HL-60 (cell line): ENCODE measurements around the gene SLK.
A peak's percentile ranks its signal among the peaks of the same experiment; 100 is the strongest.

Experiments used
- DNase-seq, 2 experiments: peaks; one replicate each; pipeline ENCODE4 v3.0.0-alpha.2; 2010 to 2020; ENCODE audit warnings: low read depth in 1 of 2, low spot score in 1 of 2
- H3K27ac ChIP-seq: fragments of 250-450 bp; sonication (Bioruptor Pico); replicated peaks from 2 replicates; pipeline ENCODE4 v1.5.1; 2020; ENCODE audit warnings: mild to moderate bottlenecking, moderate library complexity
- H3K27me3 ChIP-seq: fragments of 250-450 bp; sonication (Bioruptor Pico); 2 replicates; pipeline ENCODE4 v1.5.1; 2021; ENCODE audit warnings: mild to moderate bottlenecking, moderate library complexity; ENCODE audit not compliant: insufficient read depth, poor library complexity, severe bottlenecking
- H3K4me3 ChIP-seq: replicated peaks from 2 replicates; pipeline ENCODE4 v1.5.1; 2011; ENCODE audit warnings: mild to moderate bottlenecking, control low read depth, low read length; ENCODE audit not compliant: insufficient read depth
- CTCF ChIP-seq: IDR thresholded peaks from one replicate; pipeline ENCODE4 v1.5.1; 2011; ENCODE audit warnings: low read length, control low read depth, inconsistent platforms; ENCODE audit not compliant: insufficient read depth
- GABPA ChIP-seq: IDR thresholded peaks from 2 replicates; pipeline ENCODE4 v1.6.1; 2012; ENCODE audit warnings: low read depth
- POLR2AphosphoS5 ChIP-seq: IDR thresholded peaks from 2 replicates; pipeline ENCODE4 v1.6.1; 2012; ENCODE audit warnings: low read depth
- REST ChIP-seq: IDR thresholded peaks from 2 replicates; pipeline ENCODE4 v1.6.1; 2012; ENCODE audit warnings: low read depth; ENCODE audit not compliant: insufficient replicate concordance
- SPI1 ChIP-seq: IDR thresholded peaks from 2 replicates; pipeline ENCODE4 v1.6.1; 2012; ENCODE audit warnings: low read depth, mild to moderate bottlenecking, borderline replicate concordance
- long read RNA-seq: library from polyadenylated mRNA; unstranded; transcript quantifications from one replicate; pipeline ENCODE4 v2.0.0, GENCODE V29; 2020

SLK gene
- long read RNA-seq, partial matches to known transcripts, result 12 of 14 reads
- long read RNA-seq, other reads (novel, unspliced or antisense), result 2 of 14 reads

DNA sequence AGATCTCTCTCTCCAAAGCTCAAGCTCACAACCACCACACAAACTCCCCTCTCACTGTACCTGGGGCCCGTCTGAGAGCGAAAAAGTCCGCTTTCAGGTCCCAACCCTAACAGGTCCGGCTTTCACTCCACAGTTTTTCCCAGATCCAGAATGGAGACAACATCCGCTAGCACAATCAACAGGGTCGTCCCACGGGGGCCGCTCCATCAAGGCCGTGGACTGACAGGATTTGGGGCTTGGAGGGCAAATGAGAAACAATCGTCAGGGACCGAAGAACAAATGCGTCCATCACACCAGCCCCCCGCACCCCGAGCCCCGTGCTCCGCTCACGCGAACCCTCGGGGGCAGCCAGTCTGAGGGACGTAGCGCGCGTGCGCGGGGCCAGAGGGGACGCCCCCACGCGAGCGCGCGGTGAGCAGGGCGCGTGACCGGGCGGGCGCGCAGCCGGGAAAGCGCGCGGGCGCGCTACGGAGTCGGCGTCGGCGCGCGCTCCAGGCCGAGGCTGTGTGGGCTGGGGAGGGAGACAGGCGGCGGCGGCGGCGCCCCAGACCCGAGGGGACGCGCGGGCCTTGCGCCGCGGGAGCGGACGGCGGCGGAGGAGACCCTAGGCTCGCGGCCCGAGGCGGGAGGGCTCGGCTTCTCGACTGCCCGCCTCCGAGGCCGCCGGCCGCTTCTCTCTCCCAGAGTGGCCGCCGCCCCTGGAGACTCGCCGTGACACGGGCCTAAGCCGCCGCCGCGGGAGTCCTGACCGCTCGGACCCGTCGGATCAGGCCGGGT is at the start of gene SLK:
Gene SLK, plus strand, starts transcription at position 470 of the 777 bp plus-strand sequence. CDS start 606 bp downstream, outside the sequence.
- peak; percentile 51 to 71 for DNase-seq
- Histone ChIP-seq H3K4me3 (peak within 1 kb of the TSS; percentile 92), H3K27ac (peak within 1 kb of the TSS; percentile 88), H3K27me3 (no peaks in the 10 kb centered on the region)
- TF ChIP-seq SPI1 (no peak), POLR2AphosphoS5 (peak; percentile 65; the same call in 1 of the 2 replicates)

DNA sequence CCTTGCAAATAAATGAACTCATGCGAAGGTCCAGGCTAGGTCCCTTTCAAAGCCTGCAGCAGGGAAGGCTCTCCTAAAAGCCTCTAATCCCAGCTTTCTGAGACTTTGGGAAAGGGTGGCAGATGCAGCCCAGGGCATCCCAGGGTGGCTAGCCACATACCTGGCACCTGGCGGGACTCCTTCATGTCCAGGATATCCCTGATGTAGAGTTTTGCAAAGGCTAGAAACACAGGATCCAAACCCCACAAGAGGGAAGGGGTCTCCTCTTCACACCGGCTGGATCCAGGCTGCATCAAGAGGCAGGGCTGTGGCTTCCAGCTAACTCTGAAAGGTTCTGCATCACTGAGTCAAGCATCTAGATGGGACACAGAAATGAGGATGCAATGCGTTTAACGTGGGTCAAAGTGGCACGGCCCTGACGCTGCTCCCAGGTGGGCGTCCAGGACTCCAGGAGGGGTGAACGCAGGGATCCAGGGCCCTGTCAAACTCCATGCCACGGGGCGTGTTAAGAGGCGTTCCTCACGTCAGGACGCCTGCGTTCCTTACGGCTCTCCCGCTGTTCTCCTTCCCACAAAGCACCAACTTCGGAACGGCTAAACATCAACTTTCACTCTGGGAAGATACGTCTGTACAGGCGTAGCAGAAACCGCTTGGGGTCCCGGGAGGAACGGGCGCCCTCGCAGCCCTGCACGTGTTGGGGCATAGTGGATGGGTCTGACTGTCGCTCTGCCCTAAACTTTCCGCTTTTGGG is 49.5 kb upstream of the SLK start:
- TF ChIP-seq POLR2AphosphoS5, result peak; percentile 59; the same call in 1 of the 2 replicates
- TF ChIP-seq REST, result no peak
- H3K27ac ChIP-seq, result peak overlapping the region; percentile 80
- H3K4me3 ChIP-seq, result peak overlapping the region; percentile 71
- no peaks in the 10 kb centered on the region for H3K27me3 ChIP-seq
- no peak for DNase-seq

DNA sequence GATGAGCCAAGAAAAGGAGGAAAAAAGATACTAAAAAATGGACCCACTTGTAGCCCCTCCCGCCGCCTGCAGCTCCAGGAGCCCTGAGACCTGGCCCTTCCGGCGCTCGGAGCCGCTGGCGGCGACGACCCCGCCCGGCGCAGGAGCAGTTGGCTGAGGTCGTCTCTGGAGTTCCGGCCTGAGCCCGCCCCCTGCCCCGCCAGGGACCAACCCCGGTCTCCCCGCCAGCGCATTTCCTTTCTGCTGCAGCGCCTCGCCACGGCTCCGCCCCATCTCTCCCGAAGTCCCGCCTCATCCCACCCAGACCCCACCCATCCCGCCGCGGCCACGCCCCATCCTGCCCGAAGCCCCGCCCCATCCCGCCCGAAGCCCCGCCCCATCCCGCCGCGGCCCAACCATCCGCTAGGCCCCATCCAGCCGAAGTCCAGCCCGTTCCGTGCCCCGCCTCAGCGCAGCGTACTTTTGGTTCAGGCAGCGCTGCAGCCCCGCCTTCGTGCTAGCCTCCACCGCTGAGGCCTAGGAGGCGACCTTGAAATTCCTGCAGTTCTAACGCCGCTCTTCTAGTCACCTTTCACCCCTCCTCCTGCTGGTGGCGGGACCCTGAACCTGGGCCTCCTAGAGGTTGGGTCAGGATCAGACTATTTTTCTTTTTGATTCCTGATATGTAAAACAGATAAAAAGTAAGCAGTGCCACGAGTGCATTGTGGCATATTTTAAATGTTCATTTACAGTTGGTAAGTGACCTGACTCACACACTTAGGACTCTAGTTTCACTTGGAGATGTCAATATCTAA is 48.7 kb upstream of the SLK start, which contains the start of gene STN1:
Gene STN1, minus strand, starts transcription at position 132 of the 794 bp plus-strand sequence. CDS start 590 bp downstream, outside the sequence.
- Histone ChIP-seq H3K27me3 (no peaks in the 10 kb centered on the region), H3K4me3 (peak within 1 kb of the TSS; percentile 71), H3K27ac (peak within 1 kb of the TSS; percentile 83)
- peak; percentile 93 to 97 for DNase-seq
- no peak for TF ChIP-seq SPI1
- TF ChIP-seq POLR2AphosphoS5, result peak; percentile 67

DNA sequence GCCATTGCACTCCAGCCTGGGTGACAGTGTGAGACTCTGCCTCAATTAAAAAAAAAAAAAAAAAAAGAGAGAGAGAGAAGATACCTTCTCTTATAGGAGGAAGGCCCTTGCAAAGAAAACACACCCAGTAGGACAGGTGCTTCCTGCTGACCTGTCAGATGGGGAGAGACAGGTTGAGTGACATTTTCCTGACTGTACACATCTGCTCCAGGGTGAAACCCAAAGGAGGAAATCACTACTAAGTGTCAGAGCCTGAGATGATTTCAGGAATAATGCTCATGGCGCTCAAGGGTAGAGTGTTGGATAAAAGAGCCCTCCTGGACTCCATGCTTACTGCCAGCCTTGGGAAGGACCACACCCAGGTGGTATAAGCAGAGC is 47.3 kb upstream of the SLK start:
- Histone ChIP-seq H3K4me3 (no peak overlapping the region), H3K27me3 (no peaks in the 10 kb centered on the region), H3K27ac (no peak overlapping the region)
- no peak for DNase-seq
- TF ChIP-seq REST (no peak), POLR2AphosphoS5 (no peak)

GRCh38 chr10:103921248-103921647 is 45.7 kb upstream of the SLK start:
- DNase-seq, result no peak
- peak overlapping the region; percentile 36 for H3K27ac ChIP-seq
- TF ChIP-seq SPI1 (no peak), POLR2AphosphoS5 (no peak), REST (no peak), CTCF (no peak), GABPA (no peak)
- no peaks in the 10 kb centered on the region for H3K27me3 ChIP-seq
- no peak overlapping the region for H3K4me3 ChIP-seq
